GM19240 (cell line): Measurements from ENCODE around the gene CASP14.
"Not testable (repeated sequence)": the region's sequence is repeated elsewhere in the genome, so short reads cannot be mapped to it uniquely, and the experiment has no call there.

Experiments
- DNase-seq: peaks from one replicate; pipeline ENCODE4 v3.0.0; 2011; ENCODE audit warnings: low spot score; ENCODE audit not compliant: insufficient read length

CASP14 gene

DNA sequence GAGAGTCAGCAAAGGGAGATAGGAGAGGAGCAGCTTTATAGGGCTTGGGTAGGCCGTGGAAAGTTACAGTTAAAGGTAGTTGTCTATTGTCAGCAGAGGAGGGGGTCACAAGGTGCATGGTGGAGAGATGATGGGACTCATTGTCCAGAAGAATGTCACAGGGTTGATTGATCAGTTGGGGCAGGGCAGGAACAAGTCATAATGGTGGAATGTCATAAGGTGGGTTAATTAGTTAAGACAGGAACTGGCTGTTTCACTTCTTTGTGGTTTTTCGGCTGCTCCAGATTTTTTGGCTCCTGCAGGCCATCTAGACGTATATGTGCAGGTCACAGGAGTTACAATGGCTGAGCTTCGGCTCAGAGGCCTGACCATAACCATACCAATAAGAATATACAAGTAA lies 21.1 kb downstream of the CASP14 start:
- DNase-seq: not testable (repeated sequence)

DNA sequence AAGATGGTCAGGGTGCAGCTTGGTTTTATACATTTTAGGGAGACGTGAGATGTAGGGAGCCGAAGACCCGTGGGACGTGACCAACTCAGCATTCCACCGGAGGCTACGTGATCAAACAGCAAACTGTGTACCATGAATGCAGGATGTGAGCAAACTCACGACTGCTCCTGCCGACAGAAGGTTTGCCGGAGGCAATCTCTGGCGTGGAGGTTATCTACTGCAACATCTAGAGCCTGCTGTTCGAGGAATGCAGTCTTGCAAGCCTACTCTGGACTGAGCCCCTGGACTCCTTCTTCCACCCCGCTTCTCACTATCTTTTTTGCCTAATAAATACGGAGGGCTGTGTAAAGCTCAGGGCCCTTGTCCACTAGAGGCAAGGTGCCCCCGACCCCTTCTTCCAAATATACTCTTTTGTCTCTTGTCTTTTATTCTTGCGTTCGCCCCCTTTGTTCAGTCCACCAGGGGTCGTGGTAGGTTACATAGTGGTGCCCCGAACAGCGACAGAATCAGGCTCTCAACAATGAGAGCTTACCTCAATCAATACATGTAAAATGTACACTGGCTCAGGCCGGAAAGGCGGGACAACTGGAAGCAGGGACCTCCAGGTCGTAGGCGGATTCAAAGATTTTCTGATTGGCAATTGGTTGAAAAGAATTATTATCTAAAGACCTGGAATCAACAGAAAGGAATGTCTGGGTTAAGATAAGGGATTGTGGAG lies 23.8 kb downstream of the CASP14 start:
- DNase-seq: no peak

GRCh38 chr19:15074371-15074770 lies 25.1 kb downstream of the CASP14 start:
- no peak for DNase-seq

GRCh38 chr19:15075806-15076205 lies 26.5 kb downstream of the CASP14 start:
- DNase-seq: no peak

- DNase-seq: not testable (repeated sequence)
Measured at GRCh38 chr19:15080002-15080401, 30.7 kb downstream of the CASP14 start.

DNA sequence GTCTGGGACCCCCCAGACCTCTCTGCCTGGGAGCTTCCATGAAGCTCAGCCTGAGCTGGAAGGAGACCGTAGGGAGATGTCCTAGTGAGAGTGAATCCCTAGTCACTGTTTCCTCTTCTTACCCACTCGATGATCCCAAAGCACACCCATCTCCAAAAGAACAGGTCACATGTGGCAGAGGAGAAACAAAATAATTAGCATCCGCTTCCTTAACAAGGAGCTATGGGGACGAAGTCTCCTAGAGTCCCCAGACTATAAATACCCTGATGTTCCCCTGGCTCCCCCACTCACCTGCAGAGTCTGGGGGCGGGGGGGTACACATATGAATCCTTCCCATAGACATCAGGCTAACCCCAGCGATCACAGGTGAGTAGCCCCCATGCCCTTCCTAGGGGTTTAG lies 32.6 kb downstream of the CASP14 start, which contains the start of gene OR1I1:
Gene OR1I1 (plus strand): TSS at position 301 of the 400 bp plus-strand sequence. CDS start 4,855 bp downstream, outside the sequence.
- no peak for DNase-seq

- no peak for DNase-seq
Measured at GRCh38 chr19:15087182-15087581, 37.9 kb downstream of the CASP14 start.

DNA sequence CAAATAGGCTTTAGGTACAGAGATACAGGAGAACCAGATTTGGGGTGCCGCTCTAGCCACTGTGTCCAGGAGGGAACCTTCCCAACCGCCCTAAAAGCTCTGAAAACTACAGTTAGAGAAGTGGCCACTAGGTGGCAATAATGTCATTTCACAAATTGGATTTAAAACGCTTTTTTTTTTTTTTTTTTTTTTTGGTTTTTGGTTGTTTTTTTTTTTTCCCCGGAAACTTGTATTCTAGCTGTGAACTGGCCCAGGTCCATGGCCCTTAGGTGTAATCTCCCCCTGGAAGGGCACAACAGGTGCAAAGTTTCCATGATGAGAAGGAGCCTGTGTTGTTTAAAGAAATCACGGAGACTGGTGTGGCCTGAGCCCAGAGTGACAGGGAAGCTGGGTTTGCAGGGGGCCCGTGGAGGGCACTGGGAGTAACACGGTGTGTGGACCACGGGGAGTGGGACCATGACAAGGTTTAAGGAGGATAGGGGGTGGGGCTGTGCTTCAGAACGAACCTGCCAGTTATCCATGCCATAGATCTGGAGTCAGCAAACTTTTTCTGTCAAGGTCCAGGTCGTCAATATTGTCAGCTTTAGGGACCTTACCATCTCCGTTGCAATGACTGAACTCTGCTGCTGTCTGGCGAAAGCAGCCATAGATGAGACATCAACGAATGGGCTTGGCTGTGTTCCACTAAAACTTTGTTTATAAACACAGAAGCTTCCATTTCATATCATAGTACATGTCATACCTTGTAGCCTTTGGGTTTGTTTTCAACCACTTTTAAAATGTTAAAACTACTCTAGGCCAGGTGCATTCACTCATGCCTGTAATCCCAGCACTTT lies 42.9 kb downstream of the CASP14 start:
- no peak for DNase-seq

DNA sequence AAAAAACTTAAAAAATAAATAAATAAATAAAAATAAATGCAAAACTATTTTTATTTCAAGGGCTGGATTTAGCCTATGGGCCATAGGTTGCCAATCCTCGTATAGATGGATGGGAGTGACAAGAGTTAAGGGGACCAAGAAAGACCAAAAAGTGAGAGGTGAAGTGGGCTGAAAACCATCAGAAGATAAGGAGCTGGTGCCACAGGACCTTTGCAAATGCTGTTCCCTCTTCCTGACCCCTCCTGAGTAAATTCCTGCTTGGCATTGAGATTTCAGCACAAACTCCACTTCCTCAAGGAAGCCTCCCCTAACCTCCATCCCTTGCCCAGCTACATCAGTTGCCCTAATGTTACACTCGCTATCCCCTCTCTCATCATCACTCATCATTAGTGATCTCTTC lies 43.7 kb downstream of the CASP14 start:
- DNase-seq: no peak

DNA sequence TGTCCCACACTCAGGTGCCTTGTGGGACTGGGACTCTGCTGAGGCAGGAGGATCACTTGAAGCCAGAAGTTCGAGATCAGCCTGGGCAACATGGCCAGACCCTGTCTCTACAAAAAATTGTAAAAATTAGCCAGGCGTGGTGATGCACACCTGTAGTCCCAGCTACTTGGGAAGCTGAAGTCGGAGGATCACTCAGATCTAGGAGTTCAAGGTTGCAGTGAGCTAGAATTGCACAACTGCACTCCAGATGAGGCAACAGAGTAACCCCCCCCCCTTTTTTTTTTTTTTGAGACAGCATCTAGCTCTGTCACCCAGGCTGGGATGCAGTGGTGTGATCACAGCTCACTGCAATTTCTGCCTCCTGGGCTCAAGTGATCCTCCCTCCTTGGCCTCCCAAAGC lies 46.9 kb downstream of the CASP14 start:
- no peak for DNase-seq

- not testable (repeated sequence) for DNase-seq
Measured at GRCh38 chr19:15097980-15098379, 48.7 kb downstream of the CASP14 start.

- DNase-seq: no peak
Measured at GRCh38 chr19:15098460-15098859, 49.2 kb downstream of the CASP14 start.

- no peak for DNase-seq
Measured at GRCh38 chr19:15099017-15099582, 49.8 kb downstream of the CASP14 start.

DNA sequence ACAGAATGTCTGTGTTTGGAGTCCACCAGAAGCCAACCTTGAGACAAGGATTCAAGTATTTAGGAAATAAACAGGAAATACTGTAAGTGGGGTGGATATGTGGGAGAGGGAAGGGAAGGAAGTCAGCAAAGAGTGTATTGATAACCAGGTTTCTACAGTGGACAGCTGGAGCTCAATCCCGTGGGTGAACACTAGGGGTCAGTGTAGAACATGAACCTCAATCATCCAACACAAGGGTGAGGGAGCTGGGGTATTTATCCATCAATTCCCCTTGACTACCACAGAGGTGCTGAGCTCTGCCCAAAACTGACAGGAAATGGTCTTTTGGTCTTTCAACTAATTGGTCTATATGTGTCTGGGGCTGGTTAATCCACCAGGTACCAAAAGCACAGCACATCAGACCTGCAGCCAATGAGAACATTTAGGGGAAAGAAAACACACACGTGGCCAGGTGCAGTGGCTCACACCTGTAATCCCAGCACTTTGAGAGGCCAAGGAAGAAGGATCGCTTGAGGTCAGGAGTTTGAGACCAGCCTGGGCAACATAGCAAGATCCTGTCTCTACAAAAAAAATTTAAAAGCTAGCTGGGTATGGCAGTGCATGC lies 52.3 kb downstream of the CASP14 start:
- peak; percentile 58 for DNase-seq

- no peak for DNase-seq
Measured at GRCh38 chr19:15104003-15104402, 54.7 kb downstream of the CASP14 start.

DNA sequence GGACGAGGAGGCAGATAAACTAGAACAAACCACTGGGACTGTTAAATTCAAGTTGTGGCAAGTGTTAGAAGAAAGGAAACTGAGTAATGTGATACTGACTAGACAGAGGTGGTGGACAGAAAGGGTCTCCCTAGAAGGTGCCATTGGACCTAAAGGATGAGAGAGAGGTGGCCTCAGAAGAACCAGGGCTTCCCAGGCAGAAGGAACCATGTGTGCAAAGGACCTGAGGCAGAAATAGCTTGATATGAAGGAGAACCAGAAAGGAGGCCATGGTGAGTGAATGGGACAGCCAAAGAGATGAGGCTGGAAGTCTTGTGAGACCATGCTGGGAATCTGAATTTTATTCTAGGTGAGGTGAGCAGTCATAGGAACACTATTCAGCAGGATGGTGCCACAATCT lies 55.1 kb downstream of the CASP14 start:
- DNase-seq: no peak

- DNase-seq: no peak
Measured at GRCh38 chr19:15105044-15105443, 55.8 kb downstream of the CASP14 start.

GRCh38 chr19:15107061-15108010 lies 58.1 kb downstream of the CASP14 start, which contains the start of gene SYDE1:
Gene SYDE1, plus strand, starts transcription at chr19:15107401. Its CDS starts 33 bp downstream, at chr19:15107434.
- no peak for DNase-seq
